Measurements from ENCODE around the gene COBL.

DNA sequence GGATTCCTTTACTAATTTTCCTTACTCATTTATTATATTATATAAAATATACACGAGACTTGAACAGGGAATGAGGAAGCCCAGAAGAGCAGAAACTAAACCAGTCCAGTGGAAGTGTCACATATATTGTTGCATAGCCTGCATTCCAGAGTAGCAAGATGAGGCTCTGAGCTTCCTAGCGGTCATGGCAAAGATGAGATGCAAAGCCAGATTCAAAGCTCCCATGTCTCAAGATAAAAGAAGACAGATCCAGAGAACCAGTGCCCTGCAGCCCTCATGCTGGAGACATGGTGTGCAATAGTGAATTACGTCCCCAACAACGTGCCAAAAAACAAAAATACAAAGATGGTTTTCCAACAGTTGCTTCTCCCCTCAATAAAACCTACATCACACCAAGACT, 59.7 kb downstream of the COBL start:
- TF ChIP-seq, protein P1, sequence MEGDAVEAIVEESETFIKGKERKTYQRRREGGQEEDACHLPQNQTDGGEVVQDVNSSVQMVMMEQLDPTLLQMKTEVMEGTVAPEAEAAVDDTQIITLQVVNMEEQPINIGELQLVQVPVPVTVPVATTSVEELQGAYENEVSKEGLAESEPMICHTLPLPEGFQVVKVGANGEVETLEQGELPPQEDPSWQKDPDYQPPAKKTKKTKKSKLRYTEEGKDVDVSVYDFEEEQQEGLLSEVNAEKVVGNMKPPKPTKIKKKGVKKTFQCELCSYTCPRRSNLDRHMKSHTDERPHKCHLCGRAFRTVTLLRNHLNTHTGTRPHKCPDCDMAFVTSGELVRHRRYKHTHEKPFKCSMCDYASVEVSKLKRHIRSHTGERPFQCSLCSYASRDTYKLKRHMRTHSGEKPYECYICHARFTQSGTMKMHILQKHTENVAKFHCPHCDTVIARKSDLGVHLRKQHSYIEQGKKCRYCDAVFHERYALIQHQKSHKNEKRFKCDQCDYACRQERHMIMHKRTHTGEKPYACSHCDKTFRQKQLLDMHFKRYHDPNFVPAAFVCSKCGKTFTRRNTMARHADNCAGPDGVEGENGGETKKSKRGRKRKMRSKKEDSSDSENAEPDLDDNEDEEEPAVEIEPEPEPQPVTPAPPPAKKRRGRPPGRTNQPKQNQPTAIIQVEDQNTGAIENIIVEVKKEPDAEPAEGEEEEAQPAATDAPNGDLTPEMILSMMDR (IDR thresholded peaks at IDR 0.05), result no peak
- TF ChIP-seq POLR2A (IDR thresholded peaks at IDR 0.05), result no peak
